ENCODE measurements around the gene CYFIP2.

CYFIP2 gene

GRCh38 chr5:157271740-157272271, 5.9 kb downstream of the CYFIP2 start:
- Mint-ChIP-seq H3K27ac (peak overlapping the region; percentile 95), H3K36me3 (peaks cover 17% of the 10 kb centered on the region), H3K4me1 (peaks cover 93% of the 10 kb centered on the region), H3K4me3 (peak overlapping the region; percentile 84), H3K27me3 (no peaks in the 10 kb centered on the region), H3K9me3 (no peaks in the 10 kb centered on the region)

GRCh38 chr5:157273131-157273556, 7.2 kb downstream of the CYFIP2 start:
- Mint-ChIP-seq H3K27me3 (no peaks in the 10 kb centered on the region), H3K4me1 (peaks cover 93% of the 10 kb centered on the region), H3K4me3 (peak overlapping the region; percentile 77), H3K9me3 (no peaks in the 10 kb centered on the region), H3K27ac (peak overlapping the region; percentile 95), H3K36me3 (peaks cover 17% of the 10 kb centered on the region)

- Mint-ChIP-seq H3K4me3 (peak overlapping the region; percentile 36), H3K27ac (peak overlapping the region; percentile 70), H3K36me3 (peaks cover 10% of the 10 kb centered on the region), H3K9me3 (no peaks in the 10 kb centered on the region), H3K4me1 (peaks cover 92% of the 10 kb centered on the region), H3K27me3 (no peaks in the 10 kb centered on the region)
These were observed 9.5 kb downstream of the CYFIP2 start for GRCh38 chr5:157275403-157275802.

- peaks cover 14% of the 10 kb centered on the region for H3K36me3 Mint-ChIP-seq
- peak overlapping the region; percentile 3 for H3K4me3 Mint-ChIP-seq
- H3K9me3 Mint-ChIP-seq = peaks cover 4% of the 10 kb centered on the region
- no peaks in the 10 kb centered on the region for H3K27me3 Mint-ChIP-seq
- H3K27ac Mint-ChIP-seq = peak overlapping the region; percentile 80
- H3K4me1 Mint-ChIP-seq = peaks cover 94% of the 10 kb centered on the region
These were observed 12.6 kb downstream of the CYFIP2 start for GRCh38 chr5:157278319-157279037.

GRCh38 chr5:157279605-157280239, 13.8 kb downstream of the CYFIP2 start:
- H3K4me1 Mint-ChIP-seq = peaks cover 94% of the 10 kb centered on the region
- H3K27me3 Mint-ChIP-seq = no peaks in the 10 kb centered on the region
- H3K27ac Mint-ChIP-seq = peak overlapping the region; percentile 90
- peak overlapping the region; percentile 34 for H3K4me3 Mint-ChIP-seq
- peaks cover 14% of the 10 kb centered on the region for H3K36me3 Mint-ChIP-seq
- peaks cover 4% of the 10 kb centered on the region for H3K9me3 Mint-ChIP-seq

- Mint-ChIP-seq H3K27me3 (no peaks in the 10 kb centered on the region), H3K27ac (peak overlapping the region; percentile 96), H3K4me1 (peaks cover 96% of the 10 kb centered on the region), H3K4me3 (peak overlapping the region; percentile 66), H3K36me3 (peaks cover 12% of the 10 kb centered on the region), H3K9me3 (peaks cover 4% of the 10 kb centered on the region)
These were observed 15.0 kb downstream of the CYFIP2 start for GRCh38 chr5:157280927-157281326.

GRCh38 chr5:157282150-157282549, 16.2 kb downstream of the CYFIP2 start:
- H3K4me3 Mint-ChIP-seq = peak overlapping the region; percentile 36

GRCh38 chr5:157283434-157283833, 17.5 kb downstream of the CYFIP2 start:
- Mint-ChIP-seq H3K4me1 (peaks cover 88% of the 10 kb centered on the region), H3K27me3 (no peaks in the 10 kb centered on the region), H3K4me3 (peak overlapping the region; percentile 70), H3K36me3 (peaks cover 16% of the 10 kb centered on the region), H3K9me3 (peaks cover 4% of the 10 kb centered on the region), H3K27ac (peak overlapping the region; percentile 89)

More at GRCh38 chr5:157282150-157282549, 16.2 kb downstream of the CYFIP2 start:
- Mint-ChIP-seq H3K4me1 (peaks cover 86% of the 10 kb centered on the region), H3K9me3 (peaks cover 4% of the 10 kb centered on the region), H3K27ac (peak overlapping the region; percentile 89), H3K27me3 (no peaks in the 10 kb centered on the region), H3K36me3 (peaks cover 13% of the 10 kb centered on the region)

- Mint-ChIP-seq H3K4me3 (no peak overlapping the region), H3K4me1 (peaks cover 89% of the 10 kb centered on the region), H3K36me3 (peaks cover 19% of the 10 kb centered on the region), H3K9me3 (peaks cover 4% of the 10 kb centered on the region), H3K27me3 (no peaks in the 10 kb centered on the region), H3K27ac (peak overlapping the region; percentile 73)
These were observed 18.7 kb downstream of the CYFIP2 start for GRCh38 chr5:157284458-157285212.

- Mint-ChIP-seq H3K9me3 (peaks cover 4% of the 10 kb centered on the region), H3K27me3 (no peaks in the 10 kb centered on the region), H3K4me1 (peaks cover 89% of the 10 kb centered on the region), H3K36me3 (peaks cover 22% of the 10 kb centered on the region), H3K27ac (peak overlapping the region; percentile 70), H3K4me3 (no peak overlapping the region)
These were observed 19.6 kb downstream of the CYFIP2 start for GRCh38 chr5:157285310-157286035.

- H3K9me3 Mint-ChIP-seq = peaks cover 2% of the 10 kb centered on the region
- no peaks in the 10 kb centered on the region for H3K27me3 Mint-ChIP-seq
- peak overlapping the region; percentile 46 for H3K27ac Mint-ChIP-seq
- H3K4me3 Mint-ChIP-seq = no peak overlapping the region
- H3K4me1 Mint-ChIP-seq = peaks cover 89% of the 10 kb centered on the region
- H3K36me3 Mint-ChIP-seq = peaks cover 22% of the 10 kb centered on the region
These were observed 20.9 kb downstream of the CYFIP2 start for GRCh38 chr5:157286761-157287211.

GRCh38 chr5:157288405-157289163, 22.7 kb downstream of the CYFIP2 start:
- Mint-ChIP-seq H3K27me3 (no peaks in the 10 kb centered on the region), H3K9me3 (no peaks in the 10 kb centered on the region), H3K36me3 (peaks cover 18% of the 10 kb centered on the region), H3K27ac (peak overlapping the region; percentile 91), H3K4me1 (peaks cover 78% of the 10 kb centered on the region), H3K4me3 (peak overlapping the region; percentile 19)

GRCh38 chr5:157289164-157289819, 23.4 kb downstream of the CYFIP2 start:
- Mint-ChIP-seq H3K27ac (peak overlapping the region; percentile 91), H3K27me3 (no peaks in the 10 kb centered on the region), H3K36me3 (peaks cover 18% of the 10 kb centered on the region), H3K4me1 (peaks cover 78% of the 10 kb centered on the region), H3K9me3 (no peaks in the 10 kb centered on the region), H3K4me3 (peak overlapping the region; percentile 19)
